GM19468 (cell line): ENCODE data around the gene STATH.
"Not testable (repeated sequence)": the region's sequence is repeated elsewhere in the genome, so short reads cannot be mapped to it uniquely, and the experiment has no call there.

ENCODE experiments used
- ATAC-seq: cut with Tn5 transposase; IDR thresholded peaks from one replicate; pipeline ENCODE4 v1.9.1; 2021; ENCODE audit warnings: mild to moderate bottlenecking, moderate library complexity, moderate number of reproducible peaks; ENCODE audit not compliant: unreplicated experiment; ENCODE audit errors: extremely low read depth

STATH gene

DNA sequence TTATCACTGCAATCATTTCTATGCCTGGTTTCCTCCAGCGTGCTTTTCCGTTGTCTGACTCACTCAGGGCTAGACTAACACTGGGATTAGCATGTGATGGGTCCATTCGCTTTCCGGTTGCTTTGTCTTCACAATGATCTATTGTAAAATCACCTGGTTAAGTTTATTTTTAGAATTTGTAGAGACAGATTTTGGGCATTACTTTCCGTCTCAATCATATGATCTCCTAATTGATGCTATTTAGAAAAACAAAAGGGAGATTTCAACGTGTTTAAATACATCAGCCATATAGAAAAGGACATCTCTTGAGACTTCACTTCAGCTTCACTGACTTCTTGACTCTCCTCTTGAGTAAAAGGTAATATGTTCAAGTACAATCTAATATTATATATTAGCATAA, 54.4 kb downstream of the STATH start, which contains the start of gene HTN1:
Gene HTN1, plus strand, starts transcription at position 301 of the 400 bp plus-strand sequence. CDS start 2,639 bp downstream, outside the sequence.
- not testable (repeated sequence) for ATAC-seq
